Right lobe of liver (tissue), 6 donors: ENCODE measurements around the gene CDC14A. TPM values are rescaled to one million over a fixed set of nuclear protein-coding genes. Genes with fewer than 3 reads are reported as not detected.

ENCODE experiments used
- ATAC-seq, 4 donors: fragments of 200-7000 bp; cut with Tn5 transposase; one replicate each; pipeline ENCODE4 v1.9.1; 2020; ENCODE audit warnings: mild to moderate bottlenecking in 4 of 4, moderate library complexity in 4 of 4
- DNase-seq, 3 donors: peaks; one replicate each; pipeline ENCODE4 v3.0.0-alpha.2; 2020
- H3K27ac ChIP-seq, 3 donors: fragments of 200-600 bp; one replicate each; pipeline ENCODE4 v1.8.0; 2022
- H3K27me3 ChIP-seq, 2 donors: fragments of 200-600 bp; one replicate each; pipeline ENCODE4 v1.8.0; 2022
- H3K36me3 ChIP-seq, 4 donors: fragments of 200-600 bp; sonication (generic) in 1 of 4; one replicate each; pipeline versions ENCODE4 v1.5.1 to v1.8.0; 2017 to 2022; ENCODE audit warnings: control low read depth in 1 of 4
- H3K4me1 ChIP-seq, 4 donors: fragments of 200-600 bp; sonication (generic) in 1 of 4; one replicate each; pipeline versions ENCODE4 v1.5.1 to v1.8.0; 2017 to 2022; ENCODE audit warnings: control low read depth in 1 of 4
- H3K4me3 ChIP-seq, 3 donors: fragments of 200-600 bp; one replicate each; pipeline ENCODE4 v1.8.0; 2022
- H3K9me3 ChIP-seq, 4 donors: fragments of 200-600 bp; sonication (generic) in 1 of 4; one replicate each; pipeline versions ENCODE4 v1.5.1 to v1.8.0; 2017 to 2022; ENCODE audit warnings: control low read depth in 1 of 4
- CTCF ChIP-seq, 4 donors: fragments of 200-600 bp in 3 of 4; fragments of 450-650 bp in 1 of 4; IDR thresholded peaks; one replicate each; pipeline versions ENCODE4 v1.5.1 to v1.8.0; 2016 to 2022; ENCODE audit warnings: antibody characterized with exemption in 4 of 4, mild to moderate bottlenecking in 2 of 4
- POLR2A ChIP-seq: fragments of 450-650 bp; IDR thresholded peaks from one replicate; pipeline ENCODE4 v1.6.1; 2017; ENCODE audit warnings: antibody characterized with exemption, mild to moderate bottlenecking
- WGBS: methylation state at CpG from one replicate; pipeline ENCODE4 v1.1.6; 2018; ENCODE audit warnings: low coverage, low lambda C conversion rate; ENCODE audit not compliant: insufficient coverage; ENCODE audit errors: missing lambda C conversion rate; 5-methylcytosine and 5-hydroxymethylcytosine counted together
- intact Hi-C, 2 donors: fragments of 100-400 bp; cut with DNase I; formaldehyde crosslinking; loops; one replicate each; pipeline versions ENCODE4 v1.11.2 to v1.14.1; 2022
- total RNA-seq, 6 experiments: library from RNA; depleted of rRNA in 2 of 6; stranded (reverse); fragments of >200 nt in 2 of 6; fragmentation: NEBNext Ultra II Directional in 3 of 6; extraction: Animal tissue kit (Norgen Biotek cat#: 25700) in 3 of 6; gene quantifications; one replicate each; pipeline versions ENCODE4 v1.1.0 to v1.2.4, GENCODE V29; 2016 to 2023
- donor health status: DM: no; HTN: yes; CAD: no.
- donor health status: DM: no; HTN: no; CAD: no.
- donor health status: DM: no; HTN: no; CAD: no.
- donor health status: DM: no; HTN: yes; CAD: no.
- donor health status: DM: no; HTN: yes; CAD: no.

CDC14A gene
- total RNA-seq, 6 experiments from 2014 or later, result 1.1 to 3.3 (median 1.6) TPM

GRCh38 chr1:100340494-100340893, 11.8 kb upstream of the CDC14A start:
- 91% methylated on average over 1 of the region's 1 CpG for WGBS
- ATAC-seq (no peak), DNase-seq (no peak)
- Histone ChIP-seq H3K36me3 (no peaks in the 10 kb centered on the region), H3K9me3 (no peaks in the 10 kb centered on the region), H3K27me3 (no peaks in the 10 kb centered on the region), H3K4me3 (no peak overlapping the region), H3K4me1 (peaks cover 0 to 9% (median 0%) of the 10 kb centered on the region in 4 donors), H3K27ac (no peak overlapping the region)
- TF ChIP-seq CTCF (IDR thresholded peaks at IDR 0.05) (no peak), POLR2A (no peak)
- intact Hi-C loops, result no loop called here

- Histone ChIP-seq H3K4me3 (no peak overlapping the region), H3K27me3 (no peaks in the 10 kb centered on the region), H3K9me3 (no peaks in the 10 kb centered on the region), H3K27ac (no peak overlapping the region), H3K4me1 (peaks cover 0 to 9% (median 0%) of the 10 kb centered on the region in 4 donors), H3K36me3 (no peaks in the 10 kb centered on the region)
- no peak for TF ChIP-seq CTCF (IDR thresholded peaks at IDR 0.05)
- TF ChIP-seq POLR2A, result no peak
- ATAC-seq, result peak in 1 of 4 donors; percentile 29
- intact Hi-C loops, result no loop called here
- DNase-seq, result no peak
- WGBS, result 64% methylated on average over 2 of the region's 2 CpGs
Measured at GRCh38 chr1:100342348-100342747, 10.0 kb upstream of the CDC14A start.

- H3K36me3 ChIP-seq, result no peaks in the 10 kb centered on the region
- DNase-seq (no peak), ATAC-seq (peak; percentile 54 to 71 (median 58))
- H3K4me3 ChIP-seq, result no peak overlapping the region
- no peaks in the 10 kb centered on the region for H3K9me3 ChIP-seq
- H3K27ac ChIP-seq, result no peak overlapping the region
- peaks cover 0 to 9% (median 0%) of the 10 kb centered on the region in 4 donors for H3K4me1 ChIP-seq
- no peak for TF ChIP-seq POLR2A
- no peak for TF ChIP-seq CTCF (IDR thresholded peaks at IDR 0.05)
- 58% methylated on average over 3 of the region's 3 CpGs for WGBS
- no peaks in the 10 kb centered on the region for H3K27me3 ChIP-seq
- intact Hi-C loops, result no loop called here
Measured at GRCh38 chr1:100343897-100344296, 8.4 kb upstream of the CDC14A start.

GRCh38 chr1:100344774-100345173, 7.5 kb upstream of the CDC14A start:
- TF ChIP-seq CTCF (IDR thresholded peaks at IDR 0.05), result no peak
- TF ChIP-seq POLR2A, result no peak
- Histone ChIP-seq H3K27me3 (no peaks in the 10 kb centered on the region), H3K36me3 (no peaks in the 10 kb centered on the region), H3K9me3 (no peaks in the 10 kb centered on the region), H3K27ac (no peak overlapping the region), H3K4me3 (no peak overlapping the region), H3K4me1 (peaks cover 0 to 9% (median 0%) of the 10 kb centered on the region in 4 donors)
- ATAC-seq (no peak), DNase-seq (no peak)
- intact Hi-C loops, result no loop called here
- WGBS, result 77% methylated on average over 2 of the region's 2 CpGs

GRCh38 chr1:100346387-100346786, 5.9 kb upstream of the CDC14A start:
- no peak for ATAC-seq
- Histone ChIP-seq H3K27ac (no peak overlapping the region), H3K27me3 (no peaks in the 10 kb centered on the region), H3K4me3 (no peak overlapping the region), H3K9me3 (no peaks in the 10 kb centered on the region), H3K36me3 (no peaks in the 10 kb centered on the region), H3K4me1 (peaks cover 0 to 13% (median 0%) of the 10 kb centered on the region in 4 donors)
- TF ChIP-seq CTCF (IDR thresholded peaks at IDR 0.05), result no peak
- no peak for TF ChIP-seq POLR2A
- WGBS, result 86% methylated on average over 2 of the region's 2 CpGs
- intact Hi-C loops, result no loop called here
- DNase-seq, result no peak
